Measurements from ENCODE around the gene NOXRED1. TPM values are rescaled to one million over a fixed set of nuclear protein-coding genes. Genes with fewer than 3 reads are reported as not detected.

The NOXRED1 gene
- total RNA-seq, 4 donors from 2014 or later: 1.2 to 2.8 TPM; not detected in 2

GRCh38 chr14:77353469-77354141 lies 69.7 kb downstream of the NOXRED1 start:
- no peak for DNase-seq
- TF ChIP-seq, protein P1, sequence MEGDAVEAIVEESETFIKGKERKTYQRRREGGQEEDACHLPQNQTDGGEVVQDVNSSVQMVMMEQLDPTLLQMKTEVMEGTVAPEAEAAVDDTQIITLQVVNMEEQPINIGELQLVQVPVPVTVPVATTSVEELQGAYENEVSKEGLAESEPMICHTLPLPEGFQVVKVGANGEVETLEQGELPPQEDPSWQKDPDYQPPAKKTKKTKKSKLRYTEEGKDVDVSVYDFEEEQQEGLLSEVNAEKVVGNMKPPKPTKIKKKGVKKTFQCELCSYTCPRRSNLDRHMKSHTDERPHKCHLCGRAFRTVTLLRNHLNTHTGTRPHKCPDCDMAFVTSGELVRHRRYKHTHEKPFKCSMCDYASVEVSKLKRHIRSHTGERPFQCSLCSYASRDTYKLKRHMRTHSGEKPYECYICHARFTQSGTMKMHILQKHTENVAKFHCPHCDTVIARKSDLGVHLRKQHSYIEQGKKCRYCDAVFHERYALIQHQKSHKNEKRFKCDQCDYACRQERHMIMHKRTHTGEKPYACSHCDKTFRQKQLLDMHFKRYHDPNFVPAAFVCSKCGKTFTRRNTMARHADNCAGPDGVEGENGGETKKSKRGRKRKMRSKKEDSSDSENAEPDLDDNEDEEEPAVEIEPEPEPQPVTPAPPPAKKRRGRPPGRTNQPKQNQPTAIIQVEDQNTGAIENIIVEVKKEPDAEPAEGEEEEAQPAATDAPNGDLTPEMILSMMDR (IDR thresholded peaks at IDR 0.05): no peak
- no peak for TF ChIP-seq POLR2A (IDR thresholded peaks at IDR 0.05)

GRCh38 chr14:77347751-77348150 lies 75.6 kb downstream of the NOXRED1 start:
- no peak for DNase-seq
- Histone ChIP-seq H3K9me3 (no peaks in the 10 kb centered on the region), H3K36me3 (peaks cover 0 to 25% (median 0%) of the 10 kb centered on the region in 3 donors), H3K4me3 (no peak overlapping the region), H3K27me3 (no peaks in the 10 kb centered on the region), H3K4me1 (no peaks in the 10 kb centered on the region), H3K27ac (no peak overlapping the region)
- TF ChIP-seq, protein P1 (IDR thresholded peaks at IDR 0.05): no peak
- TF ChIP-seq POLR2A (IDR thresholded peaks at IDR 0.05): no peak

More at GRCh38 chr14:77353469-77354141, 69.7 kb downstream of the NOXRED1 start:
- peaks cover 0 to 15% (median 0%) of the 10 kb centered on the region in 3 donors for H3K36me3 ChIP-seq
- H3K27ac ChIP-seq: no peak overlapping the region
- no peaks in the 10 kb centered on the region for H3K4me1 ChIP-seq
- no peak overlapping the region for H3K4me3 ChIP-seq
- no peaks in the 10 kb centered on the region for H3K9me3 ChIP-seq
- H3K27me3 ChIP-seq: no peaks in the 10 kb centered on the region

- no peak overlapping the region for H3K4me3 ChIP-seq
- no peak overlapping the region for H3K27ac ChIP-seq
- TF ChIP-seq POLR2A (IDR thresholded peaks at IDR 0.05): no peak
- TF ChIP-seq, protein P1 (IDR thresholded peaks at IDR 0.05): no peak
- no peaks in the 10 kb centered on the region for H3K4me1 ChIP-seq
- H3K36me3 ChIP-seq: peaks cover 0 to 33% (median 0%) of the 10 kb centered on the region in 3 donors
- DNase-seq: no peak
- H3K9me3 ChIP-seq: no peaks in the 10 kb centered on the region
- no peaks in the 10 kb centered on the region for H3K27me3 ChIP-seq
These were observed 76.8 kb downstream of the NOXRED1 start for GRCh38 chr14:77346495-77346894.

DNA sequence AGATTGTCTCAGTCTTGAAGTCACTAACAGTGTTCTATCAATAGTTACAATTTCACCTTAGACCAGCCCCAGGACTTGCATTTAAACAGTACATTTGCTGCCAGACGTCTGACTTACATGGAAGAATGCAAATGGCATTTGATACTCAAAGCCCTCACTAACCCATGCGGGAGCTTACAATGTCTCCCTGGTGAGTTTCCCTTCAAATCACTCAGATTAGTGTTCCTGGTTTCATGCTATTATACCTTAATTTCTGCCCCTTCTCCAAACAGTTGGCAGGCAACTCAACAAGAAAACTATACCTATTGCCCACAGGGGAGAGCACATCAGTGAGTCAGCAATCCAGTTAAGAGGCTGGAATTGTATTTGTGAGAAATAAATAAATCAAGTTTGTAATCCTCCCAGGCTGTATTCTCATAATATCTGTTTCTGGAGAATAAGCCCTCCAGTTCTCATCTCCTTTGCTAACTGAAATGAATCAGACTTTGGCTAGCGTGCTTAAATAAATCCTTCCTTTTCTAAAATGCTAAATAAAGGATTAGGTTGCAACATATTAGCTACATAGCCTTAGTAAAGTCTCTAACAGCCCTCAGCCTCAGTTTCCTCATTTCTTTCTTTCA lies 78.8 kb downstream of the NOXRED1 start:
- H3K27me3 ChIP-seq: no peaks in the 10 kb centered on the region
- H3K9me3 ChIP-seq: no peaks in the 10 kb centered on the region
- H3K27ac ChIP-seq: no peak overlapping the region
- peaks cover 0 to 37% (median 0%) of the 10 kb centered on the region in 3 donors for H3K36me3 ChIP-seq
- H3K4me1 ChIP-seq: no peaks in the 10 kb centered on the region
- DNase-seq: no peak
- no peak overlapping the region for H3K4me3 ChIP-seq
- TF ChIP-seq, protein P1 (IDR thresholded peaks at IDR 0.05): no peak
- TF ChIP-seq POLR2A (IDR thresholded peaks at IDR 0.05): no peak

Small RNA genes lying within 50 kb of the gene (small RNA-seq; reads per million reads assigned to genes)
- 0 reads per million in 2 donors for gene RF00404

Other genes with a start within 250 kb of the NOXRED1 start
- gene TMEM63C, start 241.7 kb downstream of the NOXRED1 start, total RNA-seq: 10 to 100 TPM in 2 of 4 donors, 1 to 10 TPM in 2; 3.3 to 43.7 (median 11.3) TPM
- not detected for gene NGB, start 152.3 kb downstream of the NOXRED1 start, total RNA-seq
- gene POMT2, start 102.6 kb downstream of the NOXRED1 start, total RNA-seq: 10 to 100 TPM; 19.0 to 43.0 (median 31.6) TPM
- gene GSTZ1, start 102.5 kb downstream of the NOXRED1 start, total RNA-seq: 10 to 100 TPM; 18.0 to 49.9 (median 36.0) TPM
- 1 to 10 TPM; 7.4 to 9.9 (median 7.5) TPM for gene TMED8, start 46.4 kb downstream of the NOXRED1 start, total RNA-seq
- gene SAMD15, start 46.1 kb downstream of the NOXRED1 start, total RNA-seq: 1 to 10 TPM in 1 of 4 donors, under 1 TPM in 1, not detected in 2; 0.35 to 1.7 TPM
- 10 to 100 TPM; 19.0 to 55.3 (median 25.3) TPM for gene VIPAS39, start 34.1 kb upstream of the NOXRED1 start, total RNA-seq
- 100 to 1,000 TPM in 1 of 4 donors, 10 to 100 TPM in 3; 56.6 to 129 (median 80.9) TPM for gene AHSA1, start 34.6 kb upstream of the NOXRED1 start, total RNA-seq
- not detected for gene ISM2, start 75.3 kb upstream of the NOXRED1 start, total RNA-seq
- 10 to 100 TPM; 21.6 to 35.5 (median 29.8) TPM for gene SPTLC2, start 193.1 kb upstream of the NOXRED1 start, total RNA-seq